Raji (cell line): Measurements from ENCODE around the gene GJC2.

Experiments used
- POLR2A ChIP-seq: IDR thresholded peaks from 2 replicates; pipeline ENCODE4 v1.6.1; 2011; ENCODE audit warnings: low read depth, low read length, control low read depth; ENCODE audit not compliant: insufficient read depth

Gene GJC2

DNA sequence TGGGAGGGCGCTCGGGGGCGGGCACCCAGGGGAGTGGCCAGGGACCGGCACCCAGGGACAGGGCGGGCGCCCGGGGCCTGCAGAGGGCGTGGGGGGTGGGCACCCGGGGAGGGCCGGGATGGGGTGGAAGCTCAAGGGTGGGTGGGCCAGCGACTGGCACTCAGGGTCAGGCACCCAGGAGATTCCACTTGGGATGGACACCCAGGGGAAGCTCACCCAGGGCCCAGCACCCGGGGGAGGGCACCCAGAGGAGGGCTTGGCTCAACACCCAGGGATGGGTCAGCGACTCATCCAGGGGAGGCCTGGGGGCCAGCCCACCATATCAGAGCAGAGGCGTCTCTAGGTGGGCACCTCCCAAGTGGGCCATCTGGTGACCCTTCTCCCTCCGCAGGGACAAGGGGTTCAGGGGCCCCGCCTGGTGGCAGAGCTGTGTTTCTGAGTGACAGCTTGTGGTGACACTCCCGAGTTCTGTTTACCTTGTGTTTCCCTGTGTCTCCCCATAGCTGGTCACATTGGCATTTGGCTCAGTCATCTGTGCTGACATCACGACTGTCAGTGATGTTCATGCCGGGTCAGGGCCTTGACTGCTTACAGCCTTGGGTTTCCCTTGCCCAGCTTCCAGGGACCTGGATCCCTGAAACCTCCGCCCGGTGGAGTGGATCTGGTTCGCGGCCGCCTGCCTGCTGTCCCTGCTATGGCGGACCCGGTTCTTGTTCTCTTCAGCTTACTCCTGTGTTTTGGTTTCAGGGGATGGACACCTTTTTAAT is 16.6 kb downstream of the GJC2 start:
- no peak for TF ChIP-seq POLR2A

DNA sequence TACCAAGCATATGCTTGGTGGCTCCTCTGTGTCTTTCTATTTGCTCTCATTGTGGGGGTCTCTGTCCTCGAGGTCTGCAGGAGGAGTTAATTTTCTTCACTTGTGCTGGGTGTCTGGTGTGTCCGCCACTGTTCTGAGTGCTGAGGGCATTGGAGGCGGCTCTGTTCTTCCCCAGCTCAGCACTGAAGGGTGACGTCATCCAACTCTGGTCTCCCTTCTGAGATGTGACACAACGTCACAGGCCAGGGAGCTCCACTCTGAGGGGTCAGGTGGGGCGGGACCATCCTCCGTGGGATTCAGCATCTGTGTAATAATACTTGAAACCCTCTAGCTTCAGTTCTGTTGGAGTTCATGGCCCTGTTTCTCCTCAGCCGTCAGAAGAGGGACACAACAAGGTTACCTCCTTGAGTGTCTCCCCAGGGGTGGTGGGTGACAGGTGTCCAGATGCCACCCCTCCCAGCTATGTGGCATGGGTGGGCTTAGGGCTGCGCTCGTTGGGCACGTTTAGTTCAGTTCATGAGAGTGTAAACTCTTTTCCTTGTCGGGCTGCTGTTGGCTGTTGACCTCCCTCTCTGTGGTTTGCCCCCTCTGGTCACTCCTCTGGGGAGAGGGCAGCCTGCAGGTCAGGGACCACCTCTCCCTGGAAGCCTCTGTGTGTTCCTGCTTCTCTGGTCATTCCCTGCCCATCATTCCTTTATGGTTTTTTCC is 19.0 kb downstream of the GJC2 start:
- TF ChIP-seq POLR2A = no peak

DNA sequence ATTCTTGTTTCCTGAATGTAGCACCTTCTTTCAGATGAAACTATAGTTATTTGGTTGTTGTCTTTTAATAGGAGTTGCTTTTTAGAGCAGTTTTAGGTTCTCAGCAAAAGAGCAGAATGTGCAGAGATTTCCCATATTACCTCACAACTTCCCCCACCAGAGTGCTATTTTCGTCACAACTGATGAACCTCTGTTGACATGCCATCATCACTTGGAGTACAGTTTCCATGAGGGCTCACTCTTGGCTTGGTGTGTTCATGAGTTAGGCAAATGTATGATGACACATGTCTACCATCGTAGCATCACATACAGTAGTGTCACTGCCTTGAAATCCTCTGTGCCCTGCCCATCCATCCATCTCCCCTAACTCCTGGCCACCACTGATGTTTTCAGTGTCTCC is 19.6 kb downstream of the GJC2 start:
- no peak for TF ChIP-seq POLR2A

DNA sequence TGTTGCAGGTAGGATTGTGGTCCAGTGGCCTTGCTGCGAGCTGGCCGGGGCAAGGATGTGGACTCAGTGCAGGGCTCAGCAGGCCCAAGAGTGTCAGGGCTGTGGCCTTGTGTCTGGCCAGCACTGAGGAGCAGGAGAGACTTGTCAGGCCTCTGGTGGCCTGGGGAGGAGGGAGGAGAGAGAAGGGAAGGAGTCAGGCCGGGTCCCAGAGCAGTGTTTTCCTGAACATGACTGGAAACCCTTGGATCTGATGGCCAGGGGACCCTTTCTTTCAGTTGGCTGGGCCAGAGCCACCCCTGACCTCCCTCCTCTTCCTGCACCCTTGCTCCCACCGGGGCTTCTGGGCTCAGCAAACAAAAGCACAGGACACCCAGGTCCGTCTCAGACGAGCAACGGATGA is 20.9 kb downstream of the GJC2 start:
- no peak for TF ChIP-seq POLR2A

DNA sequence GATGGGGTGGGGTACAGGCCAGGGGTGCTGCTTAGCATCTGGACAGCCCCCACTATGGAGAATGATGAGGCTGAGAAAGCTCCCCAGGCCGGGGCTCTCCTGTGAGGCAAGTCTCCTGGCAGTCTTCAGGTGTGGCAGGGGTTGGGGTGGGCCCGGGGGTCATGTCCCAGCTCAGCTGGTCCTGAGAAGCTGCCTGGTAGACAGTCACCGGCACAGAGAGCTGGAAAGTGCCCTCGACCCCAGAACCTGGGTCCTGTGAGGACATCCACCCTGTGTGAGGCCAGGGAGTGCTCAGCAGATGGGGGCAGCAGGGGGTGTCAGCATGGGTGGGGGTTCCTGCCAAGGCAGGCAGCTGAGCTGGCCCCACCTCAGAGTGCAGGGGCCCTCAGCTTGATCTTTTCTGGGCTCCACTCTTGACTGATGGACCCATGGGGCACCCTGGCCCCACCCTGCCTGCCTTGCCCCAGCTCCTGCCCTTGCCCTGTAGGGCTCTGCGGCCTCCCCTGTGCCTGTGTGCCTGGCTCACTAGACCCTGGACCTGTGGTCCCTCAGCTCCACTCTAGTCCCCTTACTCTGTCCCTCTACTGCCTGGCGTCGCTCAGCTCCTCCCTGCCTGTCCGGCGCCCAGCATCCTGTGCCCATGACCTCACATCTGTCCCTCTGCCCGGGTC is 21.6 kb downstream of the GJC2 start:
- no peak for TF ChIP-seq POLR2A

DNA sequence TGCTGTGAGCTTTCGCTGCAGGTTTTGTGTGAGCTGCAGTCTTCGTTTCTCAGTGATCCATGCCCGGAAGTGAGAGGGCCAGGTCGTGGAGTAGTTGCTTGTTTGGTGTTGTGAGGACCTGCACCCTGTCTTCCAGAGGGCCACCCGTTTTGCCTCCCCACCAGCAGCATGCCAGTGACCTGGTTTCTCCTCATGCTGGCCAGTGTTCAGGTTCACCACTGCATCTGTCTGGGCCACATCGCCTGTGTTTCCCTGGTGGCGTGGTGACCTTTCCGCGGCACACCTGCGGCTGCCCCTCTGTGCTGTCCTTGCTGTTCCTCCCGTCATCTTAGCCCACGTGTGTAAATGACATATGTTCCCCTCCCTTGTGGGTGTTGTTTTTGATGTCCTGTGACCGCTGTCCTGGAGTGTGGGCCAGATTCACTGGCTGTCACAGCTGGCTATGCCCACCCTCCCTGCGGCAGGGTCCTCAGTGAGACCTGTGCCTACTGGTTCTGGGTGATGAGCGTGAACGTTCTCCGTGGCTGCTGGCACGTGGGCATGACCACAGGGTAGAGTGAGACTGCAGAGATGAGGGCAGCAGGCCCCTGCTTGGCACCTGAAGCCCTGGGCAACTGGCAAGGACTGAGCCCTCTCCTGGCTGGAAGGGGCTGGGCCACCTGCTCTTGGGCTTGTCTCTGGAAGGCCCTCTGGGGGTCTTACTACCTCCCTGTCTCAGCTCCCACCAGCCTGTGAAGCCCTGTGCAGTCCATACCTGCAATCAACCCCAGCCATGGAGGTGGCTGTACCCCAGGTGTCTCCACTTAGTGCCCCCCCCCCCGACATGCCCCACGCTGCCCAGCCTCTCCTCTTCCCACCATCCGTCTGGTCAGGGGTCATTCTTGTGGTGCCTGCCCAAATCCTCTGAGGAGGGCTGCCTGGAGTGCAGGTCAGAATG is 23.1 kb downstream of the GJC2 start:
- no peak for TF ChIP-seq POLR2A

DNA sequence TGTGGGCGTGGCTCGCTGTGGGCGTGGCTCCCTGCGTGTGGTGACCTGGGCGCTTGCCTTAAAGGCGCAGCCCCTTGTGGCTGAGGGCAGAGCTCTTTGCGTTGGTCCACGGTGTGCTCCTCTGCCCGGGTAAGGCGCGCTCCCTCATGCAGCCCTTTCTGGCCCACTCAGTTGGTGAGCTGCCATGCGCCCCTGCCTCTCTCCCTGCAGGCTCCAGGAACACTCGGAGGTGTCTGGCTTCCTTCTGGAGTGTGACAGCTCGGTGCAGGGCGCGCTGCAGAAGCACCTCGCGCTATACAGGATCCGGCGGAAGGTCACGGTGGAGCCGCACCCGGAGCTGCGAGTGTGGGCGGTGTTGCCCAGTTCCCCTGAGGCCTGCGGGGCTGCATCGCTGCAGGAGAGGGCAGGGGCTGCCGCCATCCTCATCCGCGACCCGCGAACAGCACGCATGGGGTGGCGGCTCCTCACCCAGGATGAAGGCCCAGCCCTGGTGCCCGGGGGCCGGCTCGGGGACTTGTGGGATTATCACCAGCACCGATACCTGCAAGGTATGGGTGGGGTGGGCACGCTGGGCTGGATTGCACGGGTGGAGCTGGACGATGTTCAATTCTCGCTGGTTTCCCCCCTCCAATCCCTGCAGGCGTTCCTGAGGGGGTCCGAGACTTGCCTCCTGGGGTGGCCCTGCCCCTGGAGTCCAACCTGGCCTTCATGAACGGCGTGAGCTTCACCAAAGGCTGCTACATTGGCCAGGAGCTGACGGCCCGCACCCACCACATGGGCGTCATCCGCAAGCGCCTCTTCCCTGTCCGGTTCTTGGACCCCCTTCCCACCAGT is 25.0 kb downstream of the GJC2 start:
- TF ChIP-seq POLR2A = no peak

DNA sequence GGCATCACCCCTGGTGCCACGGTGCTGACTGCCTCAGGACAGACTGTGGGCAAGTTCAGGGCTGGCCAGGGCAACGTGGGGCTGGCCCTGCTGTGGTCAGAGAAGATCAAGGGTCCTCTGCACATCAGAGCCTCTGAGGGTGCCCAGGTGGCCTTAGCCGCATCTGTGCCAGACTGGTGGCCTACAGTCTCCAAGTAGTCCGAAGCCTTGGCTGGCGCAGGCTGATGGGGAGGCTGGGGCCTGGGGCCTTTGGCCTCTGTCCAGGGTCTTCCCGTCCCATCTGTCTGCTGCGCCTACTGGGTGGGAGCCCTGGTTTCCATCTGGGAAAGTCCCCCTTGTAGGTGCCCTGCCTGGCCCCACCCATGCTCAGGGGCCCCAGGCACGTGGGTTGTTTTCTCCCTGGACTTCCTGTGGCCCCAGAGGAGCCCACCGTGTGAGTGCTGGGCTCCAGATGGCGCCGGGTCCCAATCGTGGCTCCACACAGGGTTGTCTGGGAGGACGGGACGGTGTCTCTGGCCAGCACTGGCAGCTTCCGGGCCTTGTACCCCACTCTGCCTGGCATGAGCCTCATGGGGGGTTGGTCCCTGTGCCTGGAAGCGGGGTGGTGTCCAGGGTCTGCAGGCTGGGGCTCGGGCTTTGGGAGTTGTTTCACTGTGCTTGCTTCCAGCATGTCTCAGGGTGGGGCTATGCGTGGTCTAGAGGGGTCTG is 25.7 kb downstream of the GJC2 start:
- TF ChIP-seq POLR2A = no peak

DNA sequence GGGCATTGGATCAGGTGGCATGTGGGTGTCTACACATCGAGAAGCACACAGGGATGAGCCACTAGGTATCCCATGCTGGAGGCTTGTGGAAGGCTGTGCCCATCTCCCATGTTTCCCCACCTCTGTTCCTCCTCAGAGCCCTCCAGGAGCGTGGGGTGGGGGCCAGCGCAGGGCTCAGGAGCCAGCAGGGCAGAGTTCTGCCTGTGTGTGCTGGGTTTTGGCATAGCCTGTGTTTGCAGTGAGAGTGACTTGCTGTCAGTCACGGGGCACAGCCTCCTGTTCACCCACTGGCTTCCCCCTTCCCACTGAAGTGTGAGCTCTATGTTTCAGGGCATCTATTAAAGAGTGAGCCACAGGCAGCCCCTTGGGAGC is 26.3 kb downstream of the GJC2 start:
- TF ChIP-seq POLR2A = no peak

DNA sequence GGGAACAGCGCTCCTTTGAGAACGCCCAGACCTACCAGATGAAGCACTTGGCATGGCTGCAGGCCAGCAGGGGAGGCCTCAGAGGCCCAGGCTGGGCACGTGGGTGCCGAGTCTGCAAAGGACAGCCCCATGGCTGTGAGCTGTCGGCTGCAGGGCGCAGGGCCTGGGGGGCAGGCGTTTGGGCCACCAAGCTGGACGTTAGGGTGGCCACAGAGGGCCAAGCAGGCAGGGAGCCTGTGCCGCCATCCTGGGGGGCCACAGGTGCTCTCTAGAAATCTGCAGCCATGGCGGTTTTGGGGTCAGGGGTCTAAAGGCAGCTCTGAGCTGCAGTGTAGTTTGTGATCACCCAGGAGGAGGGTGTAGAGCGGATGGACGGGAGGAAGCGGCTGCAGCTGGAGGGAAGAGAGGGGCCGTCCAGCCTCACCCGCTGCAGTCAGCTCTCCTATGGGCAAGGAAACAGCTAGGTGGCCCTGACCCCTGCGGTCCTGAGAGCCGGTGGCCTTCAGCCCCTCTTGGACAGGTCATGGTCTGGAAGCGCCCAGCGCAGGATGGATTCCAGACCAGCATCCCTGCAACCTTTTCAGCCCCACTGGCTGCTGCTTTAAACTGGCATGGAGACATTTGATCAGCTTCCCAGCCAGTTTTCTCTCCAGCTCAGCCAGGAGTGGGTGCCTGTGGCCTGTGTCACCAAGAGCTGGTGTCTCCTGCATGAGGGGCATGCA is 26.9 kb downstream of the GJC2 start:
- TF ChIP-seq POLR2A = no peak

DNA sequence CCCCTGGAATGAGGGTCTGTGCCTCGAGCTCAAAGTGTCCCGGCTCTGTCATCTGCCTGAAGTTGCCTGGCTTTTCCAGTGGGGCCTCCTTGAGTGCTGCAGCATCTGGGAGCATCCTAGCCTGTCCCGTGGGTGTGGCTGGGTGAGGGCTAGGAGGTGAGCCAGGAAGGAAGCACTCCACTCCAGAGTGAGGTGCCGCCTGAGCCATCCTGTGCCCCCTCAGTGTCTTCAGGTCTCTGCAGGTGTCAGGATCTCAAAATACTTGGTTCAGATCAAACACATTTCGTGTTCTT is 27.4 kb downstream of the GJC2 start:
- no peak for TF ChIP-seq POLR2A

DNA sequence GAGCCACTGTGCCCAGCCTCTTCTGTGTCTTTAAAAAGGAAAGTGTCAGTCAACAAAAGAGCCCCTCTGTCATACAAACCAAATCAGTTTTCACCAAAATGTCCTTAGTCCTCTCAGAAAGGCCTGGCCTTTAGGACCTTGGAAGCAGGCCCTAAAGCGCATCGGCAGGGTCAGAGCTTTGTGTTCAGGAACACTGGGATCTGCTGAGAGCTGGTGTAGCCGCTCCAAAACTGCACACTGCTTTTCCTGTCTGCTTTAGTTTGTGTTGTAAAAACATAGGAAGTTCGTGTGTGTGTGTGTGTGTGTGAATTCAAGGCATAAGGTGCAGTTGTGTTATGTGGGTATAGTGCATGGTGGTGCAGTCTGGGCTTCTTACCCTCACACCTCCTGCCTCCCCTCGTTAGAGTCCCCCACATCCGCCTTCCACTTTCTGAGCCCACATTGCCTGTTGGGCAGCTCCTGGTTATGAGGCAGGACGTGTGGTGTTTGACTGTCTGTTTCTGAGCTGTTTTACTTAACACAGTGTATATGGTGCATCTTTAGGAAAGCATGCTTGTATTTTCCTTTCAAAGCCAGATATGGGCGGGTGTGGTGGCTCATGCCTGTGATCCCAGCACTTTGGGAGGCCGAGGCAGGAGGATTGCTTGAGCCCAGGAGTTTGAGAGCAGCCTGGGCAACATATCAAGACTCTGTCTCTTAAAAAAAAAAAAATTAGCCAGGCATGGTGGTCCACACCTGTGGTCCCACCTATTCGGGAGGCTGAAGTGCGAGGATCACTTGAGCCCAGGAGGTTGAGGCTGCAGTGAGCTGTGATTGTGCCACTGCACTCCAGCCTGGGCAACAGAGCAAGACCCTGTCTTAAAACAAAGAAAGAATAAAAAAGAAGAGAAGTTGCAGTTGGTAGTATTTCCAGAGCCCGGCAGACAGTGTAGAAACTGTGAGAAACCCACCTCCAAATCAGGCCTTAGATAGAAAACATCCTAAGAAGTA is 28.3 kb downstream of the GJC2 start:
- TF ChIP-seq POLR2A = no peak
